Middle frontal gyrus (tissue), 1 donor: ENCODE measurements around the gene SLX9.
"Not testable (repeated sequence)": the region's sequence is repeated elsewhere in the genome, so short reads cannot be mapped to it uniquely, and the experiment has no call there.

ENCODE experiments used
- DNase-seq: peaks from one replicate; pipeline ENCODE4 v3.0.0-alpha.2; 2015; ENCODE audit warnings: low spot score; ENCODE audit errors: extremely low spot score

SLX9 gene

DNA sequence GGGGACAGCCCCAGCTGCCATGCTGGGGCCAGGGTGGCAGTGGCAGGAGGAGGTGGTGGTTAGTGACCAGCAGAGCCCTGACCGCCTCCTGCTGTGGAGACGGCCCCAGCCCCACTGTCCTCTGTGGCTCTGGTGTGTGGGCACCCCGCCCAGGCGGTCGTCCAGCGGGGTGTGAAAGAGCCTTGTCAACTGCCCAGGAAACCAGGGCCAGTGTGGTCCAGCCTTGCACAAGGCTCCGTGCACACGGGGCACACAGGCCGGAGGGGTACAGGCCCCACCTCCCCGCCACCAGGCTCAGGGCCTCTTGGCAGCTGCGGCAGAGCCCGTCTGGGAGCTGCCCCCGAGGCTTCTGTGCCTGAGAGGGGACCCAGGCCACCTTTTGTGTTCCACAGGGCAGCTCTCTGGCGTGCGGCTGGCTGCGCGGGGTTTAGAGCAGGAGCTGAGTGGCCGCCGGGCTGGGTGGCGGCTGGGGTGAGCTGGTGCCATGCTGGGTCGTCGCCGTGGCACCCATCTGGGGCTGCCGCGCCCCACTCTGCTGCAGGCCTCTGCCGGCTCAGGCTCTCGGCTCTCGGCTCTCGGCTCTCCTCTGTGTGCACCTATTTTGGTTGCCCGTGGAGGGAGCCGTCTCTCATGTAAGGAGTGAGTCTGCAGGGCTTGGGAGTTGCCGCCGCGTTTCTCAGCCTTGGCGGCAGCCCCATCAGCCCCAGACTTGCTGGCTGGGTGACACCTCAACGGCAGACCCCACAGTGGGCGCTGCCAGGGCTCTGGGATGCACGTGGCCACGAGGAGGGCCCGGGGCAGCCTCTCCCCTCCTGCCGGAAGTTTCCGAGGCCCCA, 36.1 kb downstream of the SLX9 start:
- no peak for DNase-seq

DNA sequence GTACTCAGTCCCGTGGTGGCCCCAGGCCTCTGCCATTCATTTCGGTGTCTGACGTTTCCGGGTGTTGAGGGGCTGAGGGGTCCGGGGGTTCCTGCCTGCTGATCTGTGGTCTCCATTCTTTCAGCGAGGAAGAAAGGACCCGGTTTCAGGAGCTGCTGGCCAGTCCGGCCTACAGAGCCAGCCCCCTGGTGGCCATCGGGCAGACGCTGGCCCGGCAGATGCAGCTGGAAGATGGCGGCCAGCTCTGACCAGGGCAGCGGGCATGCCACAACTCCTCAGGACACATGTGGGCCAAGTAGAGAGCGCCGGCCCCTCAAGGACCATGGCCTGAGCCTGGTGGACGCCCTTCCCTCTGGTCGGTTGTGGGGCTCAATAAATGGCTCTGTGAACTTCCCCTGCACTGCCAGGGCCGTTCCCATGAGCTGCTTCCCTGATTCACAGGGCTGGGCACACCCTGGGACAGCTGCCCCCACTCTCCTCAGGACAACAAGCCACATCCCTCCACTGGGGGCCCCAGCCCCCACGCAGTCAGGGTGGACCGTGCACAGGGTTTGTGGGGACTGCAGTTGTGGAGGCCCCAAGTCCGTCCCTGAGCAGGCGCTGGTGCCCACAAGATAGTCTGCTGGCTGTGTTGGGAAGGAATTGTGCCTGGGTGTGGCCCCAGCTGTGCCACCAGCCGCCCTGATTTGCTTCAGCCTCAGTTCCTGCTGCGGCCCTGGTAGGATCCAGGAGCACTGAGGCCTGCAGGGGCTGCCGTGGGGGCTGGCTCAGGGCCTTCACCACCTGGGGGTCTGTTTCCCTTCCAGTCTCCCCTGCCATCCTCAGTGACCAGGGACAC, 36.9 kb downstream of the SLX9 start:
- DNase-seq = not testable (repeated sequence)

DNA sequence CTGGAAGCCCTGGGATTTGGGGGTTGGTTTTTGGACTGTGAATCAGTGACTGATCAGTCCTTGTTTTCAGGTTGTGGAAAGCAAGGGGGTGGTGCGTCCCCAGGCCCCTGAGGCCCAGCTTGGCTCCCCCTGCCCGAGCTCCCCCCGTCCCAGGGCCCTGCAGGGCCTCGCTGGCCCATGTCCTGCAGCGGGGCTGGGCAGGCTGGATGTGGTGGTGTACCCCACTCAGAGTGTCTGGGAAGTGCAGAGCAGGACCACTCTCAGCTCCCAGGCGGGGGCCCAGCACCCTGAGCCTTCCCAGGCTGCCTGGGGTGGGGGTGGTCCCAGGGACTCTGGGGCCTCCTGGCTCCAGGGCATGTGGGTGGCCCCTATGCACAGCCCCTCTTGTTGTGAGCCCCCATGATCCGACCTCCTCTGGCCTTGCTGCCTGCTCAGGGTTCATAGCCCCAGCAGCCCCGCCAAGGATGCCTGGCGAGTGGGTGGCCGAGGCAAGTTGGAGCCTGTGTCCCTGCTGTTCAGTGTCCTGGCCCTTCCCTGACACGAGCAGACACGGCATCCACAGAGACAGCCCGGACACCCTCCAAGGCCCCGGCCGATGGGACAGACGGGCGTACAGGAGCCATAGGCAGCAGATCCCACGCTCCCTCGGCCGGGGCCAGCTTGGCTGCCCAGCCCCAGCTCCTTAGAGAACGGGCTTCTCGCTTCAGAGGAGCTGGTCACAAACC, 37.9 kb downstream of the SLX9 start:
- DNase-seq = no peak

DNA sequence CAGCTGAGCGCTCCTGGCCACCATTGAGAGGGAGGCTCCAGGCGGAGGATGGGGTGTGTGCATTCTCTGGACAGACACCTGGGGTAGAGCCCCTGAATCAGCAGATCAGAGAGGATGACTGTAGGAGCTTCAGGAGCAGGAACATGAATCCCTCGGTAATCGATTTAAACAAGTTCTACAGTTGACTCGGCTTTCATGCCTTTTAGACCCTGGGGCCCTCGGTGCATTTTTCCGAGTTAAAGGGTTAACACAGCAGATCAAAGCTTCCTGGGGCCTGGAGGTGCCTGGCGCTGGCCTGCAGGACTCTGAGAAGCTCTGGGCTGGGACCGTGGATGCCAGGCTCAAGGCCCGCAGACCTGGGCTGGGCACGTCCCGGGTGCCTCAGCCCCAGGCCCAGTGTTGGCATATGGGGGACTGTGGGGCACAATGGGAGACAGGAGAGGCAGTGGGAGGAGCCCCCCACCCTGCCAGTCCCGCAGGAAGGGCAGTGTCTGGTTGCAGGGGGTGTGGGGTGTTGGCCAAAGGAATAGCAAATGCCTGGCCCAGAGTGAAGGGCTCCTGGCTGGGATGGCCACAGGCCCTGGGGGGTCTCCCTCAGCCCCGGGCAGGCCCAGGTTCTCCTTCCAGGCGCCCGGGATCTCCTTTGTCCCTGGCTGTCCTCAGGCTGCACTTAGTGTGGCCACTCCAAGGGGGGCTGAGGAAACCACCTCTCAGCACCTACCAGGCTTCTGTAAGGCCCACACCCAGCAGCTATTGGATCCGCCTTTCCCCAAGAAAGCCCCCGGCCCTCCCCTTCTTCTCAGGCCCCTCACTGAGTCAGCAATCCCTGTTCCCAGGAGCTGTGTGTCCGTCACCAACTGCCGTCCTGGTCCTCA, 40.1 kb downstream of the SLX9 start:
- no peak for DNase-seq

DNA sequence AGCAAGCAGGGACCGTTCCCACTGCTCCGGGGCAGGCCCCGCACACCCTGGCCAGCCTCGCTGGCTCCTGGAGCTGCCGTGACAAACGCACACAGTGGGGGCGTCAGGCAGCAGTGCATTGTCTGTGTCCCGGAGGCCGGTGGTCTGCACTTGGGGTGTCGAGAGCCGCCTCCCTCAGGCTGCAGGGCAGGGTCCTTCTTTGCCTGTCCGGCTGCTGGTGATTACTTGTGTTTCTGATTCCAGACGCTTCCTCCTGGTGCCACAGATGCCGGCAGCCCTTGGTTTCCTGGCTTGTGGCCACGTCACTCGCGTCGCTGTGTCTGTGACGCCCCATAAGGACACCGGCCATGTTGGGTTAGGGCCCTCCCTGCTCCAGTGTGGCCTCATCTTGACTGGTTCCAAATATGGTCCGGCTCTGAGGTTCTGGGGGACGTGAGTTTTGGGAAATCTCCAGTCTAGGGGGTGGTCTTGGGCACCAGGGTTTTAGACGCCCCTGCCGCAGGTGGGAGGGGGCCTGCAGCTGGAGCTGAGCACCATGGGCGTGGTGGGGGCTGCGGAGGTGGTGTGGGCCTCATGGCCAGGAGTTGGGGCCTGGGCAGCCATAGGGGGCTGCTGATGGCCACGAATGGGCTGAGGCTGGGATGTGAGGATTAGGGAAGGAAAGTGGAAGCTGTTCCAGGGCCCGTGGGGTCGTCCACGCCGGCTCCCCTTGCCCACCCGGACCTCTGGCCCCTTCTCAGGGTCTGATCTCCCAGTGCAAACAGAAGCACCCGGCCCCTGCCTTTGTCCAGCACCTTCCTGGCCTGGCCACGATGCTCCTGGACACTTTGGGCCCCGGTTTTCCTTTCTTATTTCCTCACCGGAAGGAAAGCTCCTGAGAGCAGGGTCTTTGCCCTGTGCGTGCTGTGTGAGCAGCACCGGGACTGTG, 41.0 kb downstream of the SLX9 start:
- no peak for DNase-seq

DNA sequence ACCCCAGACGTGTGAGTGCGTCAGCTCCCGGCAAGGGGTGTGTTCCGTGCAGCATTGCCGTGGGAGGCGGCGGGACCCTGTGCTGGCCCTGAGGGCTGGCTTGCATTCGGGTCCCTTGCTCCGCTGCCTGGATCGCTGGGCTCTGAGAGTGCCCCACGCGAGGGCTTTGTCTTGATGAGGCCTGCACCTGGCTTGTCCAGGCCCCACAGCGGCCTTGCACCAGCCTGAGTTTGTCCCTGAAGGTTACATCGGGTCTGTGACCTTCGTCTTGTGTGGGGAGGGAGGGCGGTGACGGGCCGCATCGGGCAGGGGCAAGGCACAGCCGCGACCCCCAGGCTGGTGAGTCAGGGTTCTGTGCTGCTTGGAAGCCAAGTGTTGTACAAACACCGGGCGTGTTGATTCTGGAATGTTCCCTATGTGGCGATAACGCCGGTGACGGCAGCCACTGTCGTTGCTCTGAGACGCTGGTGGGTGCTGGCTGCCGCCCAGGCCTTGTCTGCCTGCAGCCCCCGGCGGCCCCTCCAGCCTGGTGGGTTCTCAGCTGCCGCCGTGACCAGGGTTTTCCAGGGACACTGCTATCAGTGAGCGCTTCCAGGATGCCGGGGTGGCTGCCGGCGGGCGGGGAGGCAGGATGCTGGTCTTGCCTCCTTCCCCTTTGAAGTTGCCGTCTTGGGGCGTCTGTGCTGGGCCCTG, 42.9 kb downstream of the SLX9 start:
- no peak for DNase-seq

DNA sequence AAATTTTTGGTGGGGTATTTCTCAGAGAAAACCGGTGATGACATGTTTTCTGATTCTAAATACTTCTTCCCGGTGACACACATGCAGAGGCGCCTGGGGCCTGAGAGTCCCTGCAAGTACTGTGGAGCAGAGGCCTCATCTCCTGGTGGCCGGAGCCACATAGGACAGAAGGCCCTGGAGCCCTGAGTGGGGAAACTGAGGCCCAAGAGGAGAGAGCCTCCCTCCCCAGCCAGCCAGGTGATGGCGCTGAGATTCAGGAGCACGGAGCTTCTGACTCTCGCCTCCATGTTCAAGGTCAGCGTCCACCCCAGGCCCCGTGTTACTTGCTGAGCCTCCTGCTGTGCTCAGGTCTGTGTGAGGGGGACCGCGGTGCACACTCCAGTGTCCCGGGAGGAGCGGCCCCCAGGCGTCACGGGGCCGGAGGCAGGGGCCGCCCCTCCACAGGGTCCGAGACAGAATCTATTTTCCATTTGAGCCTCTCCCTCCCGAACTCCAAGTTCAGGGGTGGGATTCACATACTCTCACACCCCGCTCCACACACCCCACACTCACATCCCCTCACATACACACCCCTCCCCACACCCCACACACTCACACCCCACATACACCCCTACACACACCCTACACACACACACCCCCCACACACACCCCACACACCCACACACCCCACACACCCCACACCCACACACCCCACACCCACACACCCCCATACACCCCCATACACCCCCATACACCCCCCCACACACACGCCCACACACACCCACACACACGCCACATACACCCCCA, 43.8 kb downstream of the SLX9 start:
- DNase-seq = no peak

DNA sequence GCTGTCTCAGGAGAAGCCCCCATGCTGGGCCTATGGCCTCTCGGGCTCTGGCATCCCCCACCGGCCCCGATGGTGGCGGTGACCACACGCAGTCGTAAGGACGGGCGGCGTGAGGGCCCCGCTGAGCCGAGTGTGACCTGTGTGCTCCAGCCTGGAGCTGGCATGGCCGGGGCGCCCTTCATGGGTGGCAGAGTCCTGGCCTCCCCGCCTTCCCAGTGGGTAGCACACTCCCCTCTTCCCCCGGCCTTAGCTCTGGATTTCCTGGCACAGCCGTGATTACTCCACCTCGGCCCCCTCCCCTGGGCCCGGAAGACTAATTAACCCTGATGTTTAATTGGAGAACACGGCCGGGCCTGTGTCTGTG, 44.6 kb downstream of the SLX9 start:
- DNase-seq = no peak

DNA sequence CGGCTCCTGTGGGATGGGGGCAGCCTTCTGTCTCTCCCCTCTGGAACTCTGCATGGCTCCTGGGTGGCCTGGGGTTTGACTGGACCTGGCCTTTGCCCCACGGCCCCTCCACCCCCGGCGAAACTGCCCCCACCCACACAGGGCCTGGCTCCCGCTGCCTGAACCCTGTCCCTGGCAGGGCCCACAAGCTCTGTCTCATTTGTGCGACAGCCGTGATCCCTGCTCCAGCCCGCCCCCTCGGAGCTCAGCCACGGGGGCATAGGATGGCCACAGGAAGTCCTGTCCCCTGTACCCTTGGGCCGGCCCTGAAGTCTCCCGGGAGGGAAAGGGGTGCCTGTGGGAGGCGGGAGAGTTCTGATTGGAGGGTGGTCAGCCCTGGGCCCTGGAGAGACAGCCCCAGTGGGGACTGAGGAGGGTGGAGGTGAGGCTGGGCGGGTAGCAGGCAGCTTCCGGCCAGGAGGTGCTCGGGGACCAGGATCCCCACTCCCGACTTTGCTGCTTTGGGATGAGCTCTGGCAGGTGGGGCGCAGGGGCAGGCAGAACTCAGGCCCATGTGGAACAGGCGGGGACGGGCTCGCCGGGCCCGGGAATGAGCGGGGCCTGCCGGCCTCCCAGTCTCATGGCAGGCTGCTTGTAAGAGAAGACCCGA, 45.1 kb downstream of the SLX9 start:
- no peak for DNase-seq

DNA sequence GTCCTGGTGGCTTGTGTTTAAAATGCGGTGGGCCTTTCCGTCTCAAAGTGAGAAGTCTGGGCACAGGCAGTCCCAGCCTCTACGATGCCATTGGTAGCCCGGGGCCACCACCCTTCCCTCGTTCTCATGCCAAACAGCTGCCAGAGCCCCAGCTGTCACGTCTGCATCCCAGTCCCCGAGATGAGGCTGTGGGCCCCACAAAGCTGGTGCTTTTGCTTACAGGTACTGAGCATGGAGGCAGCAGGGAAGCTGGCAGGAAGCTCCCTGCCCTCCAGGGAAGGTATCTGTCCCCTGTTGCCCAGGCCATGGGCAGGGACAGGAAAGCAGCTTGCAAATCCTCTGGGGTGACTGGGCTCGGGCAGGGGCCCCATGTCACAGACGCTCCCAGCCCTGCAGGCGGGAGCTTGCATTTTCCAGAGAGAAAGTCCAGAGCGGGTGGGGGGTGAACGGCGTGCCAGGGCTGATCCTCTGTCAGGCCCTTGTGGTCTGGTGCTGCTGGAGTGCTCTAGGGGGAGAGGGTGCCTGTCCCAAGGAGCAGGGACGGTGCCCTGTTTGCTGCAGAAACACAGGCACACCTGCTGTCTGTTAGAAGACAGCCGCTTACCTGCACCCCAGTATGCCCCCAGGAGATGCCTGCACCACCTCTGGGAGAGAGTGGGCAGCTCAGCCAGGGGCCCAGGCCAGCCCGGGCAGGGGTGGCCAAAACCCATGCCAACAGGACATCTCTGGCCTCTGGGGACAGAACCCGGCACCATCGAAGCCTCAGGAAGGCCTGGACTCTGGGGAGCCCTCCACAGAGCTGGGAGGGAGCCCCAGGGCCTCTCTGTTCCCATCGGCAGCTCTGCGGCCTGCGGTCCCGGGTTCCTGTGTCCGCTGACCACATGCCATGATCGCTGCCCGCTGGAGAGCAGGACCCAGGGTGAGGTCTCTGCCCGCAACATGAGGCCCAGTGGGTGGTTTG, 45.9 kb downstream of the SLX9 start:
- no peak for DNase-seq

DNA sequence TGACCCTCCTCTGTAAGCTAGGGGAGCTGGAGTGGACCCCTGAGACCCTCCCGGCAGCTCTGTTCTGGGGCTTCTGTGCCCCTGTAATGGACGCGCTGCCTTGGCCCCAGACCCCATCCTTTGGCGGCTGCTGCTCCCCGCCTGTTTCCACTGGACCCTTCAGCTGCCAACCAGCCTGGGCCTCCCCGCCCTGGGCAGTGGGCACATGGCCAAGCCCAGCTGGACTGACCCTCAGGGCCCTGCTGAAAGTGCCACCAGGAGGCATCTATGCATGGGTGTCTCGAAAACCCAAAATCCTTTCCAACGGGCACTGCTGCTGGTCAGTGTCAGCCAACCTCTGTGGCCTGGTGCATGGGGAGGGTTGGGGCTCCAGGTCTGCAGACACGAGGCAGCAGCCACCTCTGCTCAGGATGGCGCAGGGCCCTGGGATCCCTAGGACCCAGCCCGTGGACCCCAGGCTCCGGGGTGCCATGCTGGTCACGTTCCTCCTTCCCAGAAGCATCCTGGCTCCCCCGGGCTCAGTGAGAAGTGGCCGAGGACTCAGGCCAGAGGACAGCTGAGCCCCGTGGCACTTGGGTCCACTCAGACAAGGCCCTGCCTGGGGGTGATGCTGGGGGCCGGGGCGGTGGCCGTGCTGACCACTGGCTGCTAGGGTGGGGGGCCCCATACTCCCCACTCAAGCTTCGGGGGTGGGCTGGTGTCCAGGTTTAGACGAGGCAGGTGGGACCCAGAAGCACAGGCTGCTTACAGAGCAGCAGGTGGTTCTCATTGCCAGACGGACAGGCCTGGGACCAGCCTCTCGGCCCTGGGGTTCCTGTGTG, 46.9 kb downstream of the SLX9 start:
- no peak for DNase-seq

DNA sequence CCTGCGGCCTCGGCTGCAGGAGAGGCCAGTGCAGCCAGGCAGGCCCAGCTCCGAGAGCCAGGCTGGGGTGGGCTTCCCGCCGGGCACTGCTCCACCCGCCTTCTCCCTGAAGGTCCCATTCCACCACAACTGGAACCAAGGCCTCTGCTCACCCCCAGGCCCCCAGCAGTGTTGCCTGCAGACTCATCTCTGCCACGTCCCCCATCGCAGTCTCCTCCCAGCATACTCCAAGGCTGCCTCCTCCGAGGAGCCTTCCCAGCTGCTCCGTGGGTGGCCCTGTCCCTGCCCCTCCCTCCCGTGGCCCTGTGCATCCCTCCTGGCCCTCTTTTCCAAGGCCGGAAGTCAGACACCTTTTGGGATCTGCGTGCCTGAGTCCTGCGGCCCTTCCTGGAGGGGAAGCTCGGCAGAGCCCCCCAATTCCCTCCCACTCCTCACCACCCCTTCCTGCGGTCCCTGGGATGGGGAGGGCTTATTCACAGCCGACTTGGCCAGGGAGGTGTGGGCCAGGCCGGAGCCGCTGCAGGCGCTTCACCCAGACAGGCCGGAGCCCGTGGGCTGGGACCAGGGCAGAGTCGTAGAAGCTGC, 47.6 kb downstream of the SLX9 start:
- no peak for DNase-seq

DNA sequence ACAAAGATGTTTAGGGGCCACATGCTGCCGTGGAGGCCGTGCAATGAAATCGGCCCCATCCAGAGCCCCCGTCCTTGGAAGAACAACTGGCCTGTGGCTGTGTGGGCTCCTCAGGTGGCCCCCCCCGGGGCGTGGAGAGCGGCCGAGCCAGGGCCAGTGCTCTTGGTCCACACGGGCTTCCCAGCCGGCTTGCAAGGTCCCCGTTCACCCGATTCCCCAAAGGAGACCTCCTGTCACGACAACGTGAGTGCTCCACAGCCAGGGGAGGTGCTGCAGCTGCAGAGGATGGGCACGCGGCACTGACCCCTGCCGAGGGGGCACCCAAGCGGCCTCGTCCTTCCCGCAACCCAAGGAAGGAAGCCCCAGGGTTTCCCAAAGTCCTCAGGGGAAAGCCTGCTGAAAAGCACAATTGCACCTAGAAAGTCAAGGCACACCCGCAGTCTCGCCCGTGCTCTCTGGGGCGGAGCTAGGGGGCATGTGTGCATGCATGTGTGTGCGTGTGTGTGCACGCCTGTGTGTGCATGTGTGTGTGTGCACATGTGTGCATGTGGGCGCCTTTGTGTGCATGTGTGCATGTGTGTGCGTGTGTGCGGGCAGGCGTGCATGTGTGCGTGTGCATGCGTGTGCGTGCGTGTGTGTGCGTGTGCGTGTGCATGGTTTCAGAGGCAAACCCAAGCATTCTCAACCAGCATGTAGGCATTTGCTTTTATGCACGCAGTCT, 48.2 kb downstream of the SLX9 start:
- no peak for DNase-seq

DNA sequence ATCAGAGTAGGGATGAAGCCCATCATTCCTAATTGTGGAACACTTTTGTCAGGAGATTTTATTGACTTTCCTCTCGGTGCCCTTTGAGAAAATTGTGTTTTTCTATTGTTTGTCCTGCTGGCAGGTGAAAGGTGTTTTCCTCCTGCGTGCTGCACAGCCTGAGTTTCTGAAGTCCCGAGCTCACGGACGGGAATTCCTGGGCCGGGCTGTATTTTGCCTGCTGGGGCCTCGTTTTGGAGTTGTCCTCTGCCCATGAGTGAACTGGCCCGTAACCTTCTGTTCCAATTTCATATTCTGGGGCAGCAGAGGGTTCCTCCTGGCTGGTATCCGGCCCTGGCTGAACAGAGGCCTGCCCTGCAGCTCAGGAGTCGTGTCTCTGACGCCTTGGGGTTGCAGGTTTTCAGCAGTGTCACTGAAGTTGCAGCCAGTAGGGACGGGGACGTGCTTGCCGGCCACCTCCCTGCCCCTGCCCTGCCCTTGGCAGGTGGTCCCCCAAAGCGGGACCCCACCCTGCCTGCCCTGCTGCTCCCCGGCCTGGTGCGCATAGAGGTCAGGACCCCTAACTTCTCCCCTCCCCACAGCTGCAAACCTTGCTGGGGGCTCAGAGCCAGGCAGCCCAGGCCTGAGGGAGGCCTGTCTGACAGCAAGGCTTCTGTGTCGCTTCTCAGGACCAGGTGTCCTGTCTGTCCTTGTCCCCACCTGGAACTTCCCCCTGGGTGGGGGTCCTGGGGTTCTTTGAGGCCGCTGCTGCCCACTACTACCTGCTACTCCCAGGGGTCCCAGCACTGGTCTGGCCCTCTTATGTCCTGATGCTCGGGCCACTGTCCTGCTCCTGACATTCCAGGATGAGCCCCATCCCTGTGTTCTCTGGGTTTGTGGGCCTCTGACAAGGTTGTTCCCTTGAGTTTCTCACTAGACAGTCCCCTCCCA, 49.0 kb downstream of the SLX9 start:
- DNase-seq = no peak
